K562 (cell line): ENCODE results near the gene COL15A1. TPM values are rescaled to one million over a fixed set of nuclear protein-coding genes. Genes with fewer than 3 reads are reported as not detected.
A peak's percentile ranks its signal among the peaks of the same experiment; 100 is the strongest.

ENCODE experiments used
- BCL6 ChIP-seq: fragments of 250-450 bp; sonication (Bioruptor Pico); IDR thresholded peaks from 2 replicates; pipeline ENCODE4 v1.4.0; 2020
- CBFA2T3 ChIP-seq: fragments of 450-650 bp; IDR thresholded peaks from 2 replicates; pipeline ENCODE4 v1.6.1; 2017
- CEBPG ChIP-seq, 3 experiments: fragments of 200-800 bp in 1 of 3; sonication (Bioruptor generic) in 1 of 3; sonication (generic) in 1 of 3; formaldehyde crosslinking in 1 of 3; IDR thresholded peaks in 2 of 3; conservative IDR thresholded peaks in 1 of 3; 2 replicates each; pipeline versions ENCODE4 v1.6.1 to v1.8.0; 2016 to 2022; ENCODE audit warnings: missing compliant biosample characterization in 2 of 3, missing genetic modification characterization in 2 of 3, mild to moderate bottlenecking in 1 of 3, missing genetic modification reagents in 1 of 3
- CEBPZ ChIP-seq: fragments of 150-350 bp; IDR thresholded peaks from 2 replicates; pipeline ENCODE4 v1.6.1; 2014; ENCODE audit warnings: low read depth, mild to moderate bottlenecking, low read length, borderline replicate concordance
- ETS2 ChIP-seq: IDR thresholded peaks from 2 replicates; pipeline ENCODE4 v1.6.1; 2016; ENCODE audit warnings: borderline replicate concordance, missing genetic modification characterization, mild to moderate bottlenecking, moderate library complexity, missing compliant biosample characterization; ENCODE audit not compliant: poor library complexity, severe bottlenecking
- KDM4B ChIP-seq, 2 experiments: fragments of 450-650 bp in 1 of 2; sonication (generic) in 1 of 2; IDR thresholded peaks; 2 replicates each; pipeline ENCODE4 v1.6.1; 2016 to 2017; ENCODE audit warnings: borderline replicate concordance in 2 of 2, antibody characterized with exemption in 1 of 2, low read depth in 1 of 2, mild to moderate bottlenecking in 1 of 2
- MEF2A ChIP-seq: IDR thresholded peaks from 2 replicates; pipeline ENCODE4 v1.6.1; 2011; ENCODE audit warnings: low read depth, mild to moderate bottlenecking, low read length, moderate library complexity; ENCODE audit not compliant: control insufficient read depth
- MLLT1 ChIP-seq, 2 experiments: fragments of 450-650 bp; IDR thresholded peaks; 2 replicates each; pipeline ENCODE4 v1.6.1; 2016
- NELFE ChIP-seq: IDR thresholded peaks from 2 replicates; pipeline ENCODE4 v1.6.1; 2011; ENCODE audit warnings: mild to moderate bottlenecking; ENCODE audit not compliant: insufficient read depth, insufficient read length
- NFIX ChIP-seq: fragments of 250-450 bp; sonication (Bioruptor Pico); IDR thresholded peaks from 2 replicates; pipeline ENCODE4 v1.4.0; 2020; ENCODE audit warnings: low read depth, mild to moderate bottlenecking, moderate library complexity
- NUFIP1 ChIP-seq: fragments of 450-650 bp; IDR thresholded peaks from 2 replicates; pipeline ENCODE4 v1.6.1; 2018; ENCODE audit not compliant: partially characterized antibody
- PBX2 ChIP-seq, 2 experiments: IDR thresholded peaks in 1 of 2; conservative IDR thresholded peaks in 1 of 2; 2 replicates each; pipeline ENCODE4 v1.6.1; 2016; ENCODE audit warnings: low read depth in 2 of 2, mild to moderate bottlenecking in 1 of 2, missing compliant biosample characterization in 1 of 2, missing genetic modification characterization in 1 of 2, moderate library complexity in 1 of 2
- PCBP1 ChIP-seq: fragments of 200-400 bp; formaldehyde crosslinking; IDR thresholded peaks from 2 replicates; pipeline ENCODE4 v1.6.1; 2018; ENCODE audit warnings: mild to moderate bottlenecking, low read depth, low read length; ENCODE audit not compliant: poor library complexity, severe bottlenecking
- PTRF ChIP-seq: fragments of 450-650 bp; IDR thresholded peaks from 2 replicates; pipeline ENCODE4 v1.6.1; 2016; ENCODE audit warnings: mild to moderate bottlenecking, missing genetic modification characterization, missing compliant biosample characterization
- RB1 ChIP-seq: fragments of 450-650 bp; IDR thresholded peaks from 2 replicates; pipeline ENCODE4 v1.6.1; 2017; ENCODE audit warnings: low read depth, mild to moderate bottlenecking
- RBM15 ChIP-seq: fragments of 200-400 bp; formaldehyde crosslinking; IDR thresholded peaks from 2 replicates; pipeline ENCODE4 v1.6.1; 2018; ENCODE audit warnings: mild to moderate bottlenecking, low read length, moderate library complexity; ENCODE audit not compliant: insufficient read depth
- RHOXF2B ChIP-seq: fragments of 250-450 bp; sonication (Bioruptor Pico); conservative IDR thresholded peaks from 2 replicates; pipeline ENCODE4 v1.5.1; 2021
- SMARCA5 ChIP-seq: fragments of 450-650 bp; IDR thresholded peaks from 2 replicates; pipeline ENCODE4 v1.6.1; 2016
- SPI1 ChIP-seq: IDR thresholded peaks from 2 replicates; pipeline ENCODE4 v1.6.1; 2011; ENCODE audit warnings: low read depth, low read length, control low read depth, borderline replicate concordance
- TRIM28 ChIP-seq: fragments of 450-650 bp; IDR thresholded peaks from 2 replicates; pipeline ENCODE4 v1.6.1; 2017
- polyA plus RNA-seq, 8 experiments: library from polyadenylated mRNA; depleted of rRNA in 4 of 8; stranded (reverse) in 5 of 8; unstranded in 3 of 8; fragments of >200 nt; fragmentation: Nextera tagmentation in 2 of 8; fragmentation: Illumina TruSeq in 1 of 8; extraction: Ambion mirVana in 2 of 8; extraction: Trizol in 1 of 8; gene quantifications; 2 replicates each; pipeline versions ENCODE4 v1.2.1 to v1.2.3, GENCODE V29; 2011 to 2014; ENCODE audit warnings: inconsistent platforms in 1 of 8, missing spikeins in 1 of 8
- total RNA-seq, 7 experiments: library from RNA; depleted of rRNA in 6 of 7; stranded (reverse); fragments of >200 nt in 6 of 7; fragmentation: Illumina TruSeq in 2 of 7; extraction: Trizol in 2 of 7; gene quantifications; 2 replicates each; pipeline versions ENCODE4 v1.2.1 to v1.2.3, GENCODE V29; 2011 to 2021; ENCODE audit warnings: low replicate concordance in 1 of 7

Gene COL15A1
- total and polyA plus RNA-seq, 9 of the 15 experiments (the other 6 are each of a cell fraction or from before 2014, with no cell fraction given), result 0.46 to 5.1 (median 2.6) TPM

GRCh38 chr9:99075246-99075912 lies 131.7 kb downstream of the COL15A1 start (continued):
- TF ChIP-seq KDM4B (IDR thresholded peaks at IDR 0.05; ENCODE audit: borderline replicate concordance in 2 of 2, low read depth in 1 of 2), result no peak; a peak in 1 of 4 replicates
- no peak for TF ChIP-seq SPI1
- no peak for TF ChIP-seq CEBPZ
- TF ChIP-seq PBX2 (CRISPR knock-in tag; IDR thresholded peaks at IDR 0.05; ENCODE audit: low read depth), result no peak
- TF ChIP-seq PBX2 (tag; conservative IDR thresholded peaks at IDR 0.05; ENCODE audit: low read depth), result peak; percentile 59; the same call in 1 of the 2 replicates
- TF ChIP-seq PCBP1, result no peak
- TF ChIP-seq RBM15, result no peak
- no peak for TF ChIP-seq RB1
- TF ChIP-seq RHOXF2B (CRISPR knock-in tag), result no peak
- no peak for TF ChIP-seq NELFE
- TF ChIP-seq NUFIP1, result no peak
- no peak for TF ChIP-seq CEBPG (CRISPR knock-in tag; IDR thresholded peaks at IDR 0.05)
- no peak for TF ChIP-seq CEBPG (tag; conservative IDR thresholded peaks at IDR 0.05 in 1 of 2, IDR thresholded peaks at IDR 0.05 in 1 of 2)
- TF ChIP-seq TRIM28, result no peak
- TF ChIP-seq NFIX (CRISPR knock-in tag), result no peak
- no peak for TF ChIP-seq MEF2A
- TF ChIP-seq ETS2 (tag), result no peak
- no peak for TF ChIP-seq SMARCA5
- no peak for TF ChIP-seq MLLT1 (IDR thresholded peaks at IDR 0.05)
- no peak for TF ChIP-seq BCL6 (CRISPR knock-in tag)
- no peak for TF ChIP-seq PTRF (tag)
- peak; percentile 90 for TF ChIP-seq CBFA2T3
